ENCODE results near the gene MCU.

MCU gene

GRCh38 chr10:72740528-72740927, 48.6 kb downstream of the MCU start:
- Histone ChIP-seq H3K27me3 (no peaks in the 10 kb centered on the region), H3K4me1 (peaks cover 0 to 82% (median 22%) of the 10 kb centered on the region in 4 donors), H3K4me3 (no peak overlapping the region), H3K27ac (peak overlapping the region; percentile 46 to 72), H3K9me3 (no peaks in the 10 kb centered on the region), H3K36me3 (no peaks in the 10 kb centered on the region)
- no peak for TF ChIP-seq CTCF (IDR thresholded peaks at IDR 0.05)
- intact Hi-C loops (cut with DNase I; ENCODE audit: low total_unique reads), result no loop called here
- no peak for DNase-seq

GRCh38 chr10:72742092-72742491, 50.1 kb downstream of the MCU start:
- no peak overlapping the region for H3K27ac ChIP-seq
- no peaks in the 10 kb centered on the region for H3K9me3 ChIP-seq
- DNase-seq, result no peak
- no peak overlapping the region for H3K4me3 ChIP-seq
- no peaks in the 10 kb centered on the region for H3K27me3 ChIP-seq
- no peaks in the 10 kb centered on the region for H3K36me3 ChIP-seq
- intact Hi-C loops (cut with DNase I; ENCODE audit: low total_unique reads), result no loop called here
- peaks cover 0 to 82% (median 22%) of the 10 kb centered on the region in 4 donors for H3K4me1 ChIP-seq
- no peak for TF ChIP-seq CTCF (IDR thresholded peaks at IDR 0.05)

- H3K36me3 ChIP-seq, result no peaks in the 10 kb centered on the region
- H3K4me1 ChIP-seq, result peaks cover 0 to 80% (median 23%) of the 10 kb centered on the region in 4 donors
- no peaks in the 10 kb centered on the region for H3K27me3 ChIP-seq
- H3K4me3 ChIP-seq, result no peak overlapping the region
- H3K9me3 ChIP-seq, result no peaks in the 10 kb centered on the region
- DNase-seq, result no peak
- no peak overlapping the region for H3K27ac ChIP-seq
- no peak for TF ChIP-seq CTCF (IDR thresholded peaks at IDR 0.05)
- intact Hi-C loops (cut with DNase I; ENCODE audit: low total_unique reads), result no loop called here
These were observed 50.9 kb downstream of the MCU start for GRCh38 chr10:72742797-72743196.

GRCh38 chr10:72744566-72744965, 52.6 kb downstream of the MCU start:
- Histone ChIP-seq H3K36me3 (no peaks in the 10 kb centered on the region), H3K27me3 (no peaks in the 10 kb centered on the region), H3K27ac (peak overlapping the region; percentile 58 to 62), H3K4me3 (peak overlapping the region; percentile 9 to 31), H3K9me3 (no peaks in the 10 kb centered on the region), H3K4me1 (peaks cover 0 to 62% (median 23%) of the 10 kb centered on the region in 4 donors)
- DNase-seq, result no peak
- intact Hi-C loops (cut with DNase I; ENCODE audit: low total_unique reads), result no loop called here
- TF ChIP-seq CTCF (IDR thresholded peaks at IDR 0.05), result no peak

- intact Hi-C loops (cut with DNase I; ENCODE audit: low total_unique reads), result no loop called here
- H3K9me3 ChIP-seq, result no peaks in the 10 kb centered on the region
- no peak for DNase-seq
- no peak for TF ChIP-seq CTCF (IDR thresholded peaks at IDR 0.05)
- H3K4me3 ChIP-seq, result peak overlapping the region in 1 of 2 donors; percentile 4
- H3K36me3 ChIP-seq, result no peaks in the 10 kb centered on the region
- H3K4me1 ChIP-seq, result peaks cover 0 to 41% (median 16%) of the 10 kb centered on the region in 4 donors
- H3K27ac ChIP-seq, result peak overlapping the region; percentile 48 to 65
- H3K27me3 ChIP-seq, result no peaks in the 10 kb centered on the region
These were observed 54.8 kb downstream of the MCU start for GRCh38 chr10:72746426-72747363.
